ENCODE data around the gene ABCB6. TPM values are rescaled to one million over a fixed set of nuclear protein-coding genes. Genes with fewer than 3 reads are reported as not detected.
A peak's percentile ranks its signal among the peaks of the same experiment; 100 is the strongest.

The ABCB6 gene
- total RNA-seq, 1 experiment from 2014 or later = 50.7 TPM

- in situ Hi-C loops (cut with HindIII; ENCODE audit: low pct_unique_long_range_greater_than_20kb, low sequenced_read_pairs) = no loop called here
- no peak for DNase-seq (ENCODE audit: low read depth, low spot score)
These were observed 57.7 kb downstream of the ABCB6 start for GRCh38 chr2:219161097-219161496.

GRCh38 chr2:219160186-219161017 lies 58.4 kb downstream of the ABCB6 start, which contains the start of gene NHEJ1:
TSS of gene NHEJ1 (minus strand) at chr2:219160815. CDS start at chr2:219158362, 2,453 bp downstream.
- DNase-seq (ENCODE audit: low read depth, low spot score) = peak; percentile 93
- in situ Hi-C loops (cut with HindIII; ENCODE audit: low pct_unique_long_range_greater_than_20kb, low sequenced_read_pairs) = no loop called here

Other genes with a start within 250 kb of the ABCB6 start
- gene FEV, start 233.8 kb downstream of the ABCB6 start, total RNA-seq (2014; rRNA removed; shearing (Covaris generic)) = not detected in 2 replicates
- gene CRYBA2, start 225.5 kb downstream of the ABCB6 start, total RNA-seq (2014; rRNA removed; shearing (Covaris generic)) = not detected in 2 replicates
- gene CFAP65, start 177.4 kb downstream of the ABCB6 start, total RNA-seq (2014; rRNA removed; shearing (Covaris generic)) = 0.16 and 0.24 TPM in 2 replicates
- gene IHH, start 158.0 kb downstream of the ABCB6 start, total RNA-seq (2014; rRNA removed; shearing (Covaris generic)) = not detected in 2 replicates
- gene NHEJ1, start 58.1 kb downstream of the ABCB6 start, total RNA-seq (2014; rRNA removed; shearing (Covaris generic)) = 25.5 and 28.4 TPM in 2 replicates
- 0.13 and 0.34 TPM in 2 replicates for gene SLC23A3, start 48.9 kb downstream of the ABCB6 start, total RNA-seq (2014; rRNA removed; shearing (Covaris generic))
- gene CNPPD1, start 42.0 kb downstream of the ABCB6 start, total RNA-seq (2014; rRNA removed; shearing (Covaris generic)) = 42.6 and 46.4 TPM in 2 replicates
- gene RETREG2, start 40.7 kb downstream of the ABCB6 start, total RNA-seq (2014; rRNA removed; shearing (Covaris generic)) = 104 and 124 TPM in 2 replicates
- gene ZFAND2B, start 12.2 kb downstream of the ABCB6 start, total RNA-seq (2014; rRNA removed; shearing (Covaris generic)) = 10.9 and 16.2 TPM in 2 replicates
- 36.7 and 45.7 TPM in 2 replicates for gene ATG9A, start 10.7 kb upstream of the ABCB6 start, total RNA-seq (2014; rRNA removed; shearing (Covaris generic))
- 43.5 and 43.6 TPM in 2 replicates for gene ANKZF1, start 10.8 kb upstream of the ABCB6 start, total RNA-seq (2014; rRNA removed; shearing (Covaris generic))
- gene GLB1L, start 26.5 kb upstream of the ABCB6 start, total RNA-seq (2014; rRNA removed; shearing (Covaris generic)) = 5.3 and 6.1 TPM in 2 replicates
- gene STK16, start 26.5 kb upstream of the ABCB6 start, total RNA-seq (2014; rRNA removed; shearing (Covaris generic)) = 21.7 and 22.6 TPM in 2 replicates
- not detected in 2 replicates for gene TUBA4B, start 34.3 kb upstream of the ABCB6 start, total RNA-seq (2014; rRNA removed; shearing (Covaris generic))
- 1.4 TPM in 1 of 2 replicates, not detected in the other for gene TUBA4A, start 35.0 kb upstream of the ABCB6 start, total RNA-seq (2014; rRNA removed; shearing (Covaris generic))
- 25.8 and 33.2 TPM in 2 replicates for gene DNAJB2, start 60.4 kb upstream of the ABCB6 start, total RNA-seq (2014; rRNA removed; shearing (Covaris generic))
- 1.5 and 2.8 TPM in 2 replicates for gene PTPRN, start 90.4 kb upstream of the ABCB6 start, total RNA-seq (2014; rRNA removed; shearing (Covaris generic))
- gene RESP18, start 113.8 kb upstream of the ABCB6 start, total RNA-seq (2014; rRNA removed; shearing (Covaris generic)) = not detected in 2 replicates
- 46.8 and 50.1 TPM in 2 replicates for gene DNPEP, start 169.0 kb upstream of the ABCB6 start, total RNA-seq (2014; rRNA removed; shearing (Covaris generic))
- 0.13 TPM in 1 of 2 replicates, not detected in the other for gene DES, start 199.4 kb upstream of the ABCB6 start, total RNA-seq (2014; rRNA removed; shearing (Covaris generic))
- gene SPEG, start 215.9 kb upstream of the ABCB6 start, total RNA-seq (2014; rRNA removed; shearing (Covaris generic)) = 1.9 and 2.3 TPM in 2 replicates